ENCODE measurements around the gene PPP1R17.

DNA sequence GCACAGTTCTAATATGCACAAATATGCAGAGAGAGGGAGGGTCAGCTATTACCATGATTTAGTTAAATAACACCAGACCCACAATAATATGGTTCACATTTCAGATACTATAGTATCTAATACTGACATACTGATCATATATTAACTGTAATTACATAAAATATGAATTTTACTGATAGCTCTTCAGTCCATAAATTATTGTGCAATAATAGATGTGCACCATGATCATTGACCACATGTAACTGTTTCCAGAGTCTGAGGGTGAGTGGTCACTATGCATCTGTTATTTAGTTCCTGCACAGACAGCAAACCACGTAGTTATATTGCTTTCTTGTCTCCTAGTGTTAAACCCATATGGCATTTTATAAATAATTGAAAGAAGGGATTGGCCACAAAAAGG lies 29.3 kb downstream of the PPP1R17 start:
- TF ChIP-seq, protein P1, sequence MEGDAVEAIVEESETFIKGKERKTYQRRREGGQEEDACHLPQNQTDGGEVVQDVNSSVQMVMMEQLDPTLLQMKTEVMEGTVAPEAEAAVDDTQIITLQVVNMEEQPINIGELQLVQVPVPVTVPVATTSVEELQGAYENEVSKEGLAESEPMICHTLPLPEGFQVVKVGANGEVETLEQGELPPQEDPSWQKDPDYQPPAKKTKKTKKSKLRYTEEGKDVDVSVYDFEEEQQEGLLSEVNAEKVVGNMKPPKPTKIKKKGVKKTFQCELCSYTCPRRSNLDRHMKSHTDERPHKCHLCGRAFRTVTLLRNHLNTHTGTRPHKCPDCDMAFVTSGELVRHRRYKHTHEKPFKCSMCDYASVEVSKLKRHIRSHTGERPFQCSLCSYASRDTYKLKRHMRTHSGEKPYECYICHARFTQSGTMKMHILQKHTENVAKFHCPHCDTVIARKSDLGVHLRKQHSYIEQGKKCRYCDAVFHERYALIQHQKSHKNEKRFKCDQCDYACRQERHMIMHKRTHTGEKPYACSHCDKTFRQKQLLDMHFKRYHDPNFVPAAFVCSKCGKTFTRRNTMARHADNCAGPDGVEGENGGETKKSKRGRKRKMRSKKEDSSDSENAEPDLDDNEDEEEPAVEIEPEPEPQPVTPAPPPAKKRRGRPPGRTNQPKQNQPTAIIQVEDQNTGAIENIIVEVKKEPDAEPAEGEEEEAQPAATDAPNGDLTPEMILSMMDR (IDR thresholded peaks at IDR 0.05; ENCODE audit: poor library complexity, severe bottlenecking), result no peak
- TF ChIP-seq POLR2AphosphoS5 (IDR thresholded peaks at IDR 0.05), result no peak
- TF ChIP-seq EP300 (conservative IDR thresholded peaks at IDR 0.05; ENCODE audit: poor library complexity, severe bottlenecking), result no peak
- TF ChIP-seq REST (IDR thresholded peaks at IDR 0.05; ENCODE audit: borderline replicate concordance), result no peak
- no peak for TF ChIP-seq MXI1 (conservative IDR thresholded peaks at IDR 0.05; ENCODE audit: poor library complexity, severe bottlenecking)
- no peak for TF ChIP-seq EZH2 (IDR thresholded peaks at IDR 0.05; ENCODE audit: borderline replicate concordance, insufficient read depth, low read length, poor library complexity, severe bottlenecking)
- no peak for TF ChIP-seq RAD21 (conservative IDR thresholded peaks at IDR 0.05)
- TF ChIP-seq TAF1 (IDR thresholded peaks at IDR 0.05; ENCODE audit: low read depth), result no peak
- TF ChIP-seq SMC3 (conservative IDR thresholded peaks at IDR 0.05; ENCODE audit: poor library complexity), result no peak

Measured in neural cell (in vitro differentiated cells).